Left hindlimb (tissue), 1 donor: ENCODE measurements around the gene GSDME.
"Not testable (repeated sequence)": the region's sequence is repeated elsewhere in the genome, so short reads cannot be mapped to it uniquely, and the experiment has no call there.

Experiments used
- DNase-seq: peaks from one replicate; pipeline ENCODE4 v3.0.0-alpha.2; 2018

Gene GSDME

DNA sequence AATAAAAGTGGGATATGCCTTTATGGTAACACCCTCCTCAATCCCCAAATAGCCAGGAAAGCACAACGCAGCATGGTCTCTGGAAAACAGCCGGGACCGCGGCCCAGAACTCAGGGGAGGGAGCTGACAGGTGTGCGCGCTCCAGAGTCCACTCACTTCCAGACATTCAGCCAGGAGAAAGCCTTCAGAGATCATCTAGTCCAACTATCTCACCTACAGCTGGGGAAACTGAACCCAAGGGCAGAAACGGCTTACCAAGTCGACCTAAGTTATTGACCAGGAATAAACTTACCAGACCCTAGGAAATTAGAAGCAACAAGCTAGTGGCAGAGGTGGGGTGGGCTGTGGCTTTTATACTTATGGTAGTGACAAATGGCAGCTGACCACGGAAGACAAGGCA lies 16.4 kb downstream of the GSDME start:
- DNase-seq, result no peak

DNA sequence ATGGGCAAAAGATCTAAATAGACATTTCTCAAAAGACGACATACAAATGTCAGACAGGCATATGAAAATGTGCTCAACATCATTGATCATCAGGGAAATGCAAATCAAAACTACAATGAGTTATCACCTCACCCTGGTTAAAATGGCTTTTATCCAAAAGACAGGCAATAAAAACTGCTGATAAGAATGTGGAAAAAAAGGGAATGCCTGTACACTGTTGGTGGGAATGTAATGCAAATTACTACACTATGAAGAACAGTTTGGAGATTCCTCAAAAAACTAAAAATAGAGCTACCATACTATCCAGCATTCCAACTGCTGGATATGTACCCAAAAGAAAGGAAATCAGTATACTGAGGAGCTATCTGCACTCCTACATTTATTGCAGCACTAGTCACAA lies 18.0 kb downstream of the GSDME start:
- no peak for DNase-seq

DNA sequence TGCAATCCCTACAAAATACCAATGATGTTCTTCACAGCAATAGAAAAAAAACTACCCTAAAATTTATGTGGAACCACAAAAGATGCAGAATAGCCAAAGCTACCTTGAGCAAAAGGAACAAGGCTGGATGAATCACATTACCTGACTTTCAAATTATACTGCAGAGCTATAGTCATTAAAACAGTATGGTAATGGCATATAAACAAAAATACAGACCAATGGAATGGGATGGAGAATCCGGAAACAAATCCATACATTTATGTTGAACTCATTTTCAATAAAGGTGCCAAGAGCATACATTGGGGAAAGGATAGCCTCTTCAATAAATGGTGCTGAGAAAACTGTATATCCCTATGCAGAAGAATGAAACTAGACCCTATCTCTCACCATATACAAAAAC lies 18.7 kb downstream of the GSDME start:
- DNase-seq, result no peak

DNA sequence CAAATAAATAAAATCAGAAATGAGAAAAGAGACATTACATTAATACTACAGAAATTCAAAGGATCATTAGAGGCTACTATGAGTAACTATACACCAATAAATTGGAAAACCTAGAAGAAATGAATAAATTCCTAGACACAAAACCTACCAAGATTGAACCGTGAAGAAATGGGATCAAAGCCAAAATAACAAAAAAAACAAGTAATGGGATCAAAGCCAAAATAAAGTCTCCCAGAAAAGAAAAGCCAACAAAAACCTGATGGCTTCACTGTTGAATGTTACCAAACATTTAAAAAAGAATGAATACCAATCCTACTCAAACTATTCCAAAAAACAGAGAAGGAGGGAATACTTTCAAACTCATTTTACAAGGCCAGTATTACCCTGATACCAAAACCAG lies 20.0 kb downstream of the GSDME start:
- DNase-seq, result no peak

DNA sequence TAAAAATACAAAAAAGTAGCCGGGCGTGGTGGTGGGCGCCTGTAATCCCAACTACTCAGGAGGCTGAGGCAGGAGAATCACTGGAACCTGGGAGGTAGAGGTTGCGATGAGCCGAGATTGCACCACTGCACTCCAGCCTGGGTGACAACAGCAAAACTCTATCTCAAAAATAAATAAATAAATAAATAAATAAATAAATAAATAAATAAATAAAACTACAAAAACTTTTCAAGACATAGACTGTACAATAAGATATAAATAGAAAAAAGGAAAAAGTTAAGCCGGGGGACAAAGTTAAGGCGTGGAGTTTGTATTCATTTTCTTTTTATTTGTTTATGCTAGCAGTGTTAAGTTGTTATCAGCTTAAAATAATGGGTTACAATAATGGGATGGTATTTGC lies 21.7 kb downstream of the GSDME start:
- DNase-seq, result not testable (repeated sequence)

DNA sequence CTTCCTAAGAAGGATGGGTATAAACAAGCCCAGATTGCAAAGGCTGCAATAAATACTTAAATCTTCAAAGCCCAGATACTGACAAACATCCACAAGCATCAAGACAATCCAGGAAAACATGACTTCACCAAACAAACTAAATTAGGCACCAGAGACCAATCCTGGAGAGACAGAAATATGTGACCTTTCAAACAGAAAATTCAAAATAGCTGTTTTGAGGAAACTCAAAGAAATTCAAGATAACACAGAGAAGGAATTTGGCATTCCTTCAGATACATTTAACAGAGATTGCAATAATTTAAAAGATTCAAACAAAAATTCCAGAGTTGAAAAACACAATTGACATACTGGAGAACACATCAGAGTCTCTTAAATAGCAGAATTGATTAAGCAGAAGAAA lies 23.0 kb downstream of the GSDME start:
- DNase-seq, result no peak

DNA sequence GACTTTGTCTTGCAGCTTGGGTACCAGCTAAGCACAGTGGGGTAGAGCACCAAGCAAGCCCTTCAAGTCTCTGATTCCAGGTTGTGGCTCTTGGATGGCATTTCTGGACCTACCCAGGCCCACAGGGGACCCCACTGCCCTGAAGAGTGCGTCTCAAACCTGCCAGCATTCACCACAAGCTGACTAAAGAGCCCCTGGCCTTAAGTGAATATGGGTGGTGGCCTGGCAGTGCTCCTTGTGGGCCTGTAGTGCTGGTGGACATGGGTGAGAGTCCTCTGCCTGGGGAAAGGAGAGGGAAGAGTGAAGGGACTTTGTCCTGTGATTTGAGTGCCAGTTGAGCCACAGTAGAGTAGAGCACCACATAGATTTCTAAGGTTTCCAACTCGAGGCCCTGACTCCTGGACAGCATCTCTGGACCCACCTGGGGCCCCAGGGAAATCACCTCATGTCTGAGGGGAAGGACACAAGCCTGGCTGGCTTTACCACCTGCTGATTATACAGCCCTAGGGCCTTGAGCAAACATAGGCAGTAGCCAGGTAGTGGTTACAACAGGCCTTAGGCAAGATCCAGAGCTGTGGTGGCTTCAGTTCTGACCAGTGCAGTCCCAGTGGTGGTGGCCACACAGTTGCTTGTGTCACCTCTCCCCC lies 23.7 kb downstream of the GSDME start:
- DNase-seq, result no peak

DNA sequence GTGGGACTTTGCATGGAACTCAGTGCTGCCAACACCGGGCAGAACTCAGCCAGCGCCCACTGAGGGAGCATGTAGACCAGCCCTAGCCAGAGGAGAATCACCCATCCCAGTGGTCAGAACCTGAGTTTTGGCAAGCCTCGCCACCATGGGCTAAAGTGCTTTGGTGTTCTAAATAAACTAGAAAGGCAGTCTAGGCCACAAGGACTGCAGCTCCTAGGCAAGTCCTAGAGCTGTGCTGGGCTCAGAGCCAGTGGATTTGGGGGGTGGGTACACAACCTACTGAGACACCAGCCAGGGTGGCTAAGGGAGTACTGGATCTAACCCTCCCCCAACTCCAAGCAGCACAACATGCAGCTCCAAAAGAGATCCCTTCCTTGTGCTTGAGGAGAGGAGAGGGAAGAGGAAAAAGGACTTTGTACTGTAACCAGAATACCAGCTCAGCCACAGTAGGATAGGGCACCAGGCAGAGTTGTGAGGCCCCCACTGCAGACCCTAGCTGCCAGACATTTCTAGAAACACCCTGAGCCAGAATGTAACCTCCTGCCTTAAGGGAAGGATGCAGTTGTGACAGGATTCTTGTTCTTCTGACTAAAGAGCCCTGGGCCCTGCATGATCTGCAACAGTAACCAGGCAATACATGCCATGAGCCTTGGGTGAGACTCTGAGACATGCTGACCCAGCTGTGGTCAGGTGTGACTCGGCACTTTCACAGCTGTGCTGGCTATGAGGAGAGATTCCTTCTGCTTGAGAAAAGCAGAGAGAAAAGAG lies 24.4 kb downstream of the GSDME start:
- DNase-seq, result no peak

DNA sequence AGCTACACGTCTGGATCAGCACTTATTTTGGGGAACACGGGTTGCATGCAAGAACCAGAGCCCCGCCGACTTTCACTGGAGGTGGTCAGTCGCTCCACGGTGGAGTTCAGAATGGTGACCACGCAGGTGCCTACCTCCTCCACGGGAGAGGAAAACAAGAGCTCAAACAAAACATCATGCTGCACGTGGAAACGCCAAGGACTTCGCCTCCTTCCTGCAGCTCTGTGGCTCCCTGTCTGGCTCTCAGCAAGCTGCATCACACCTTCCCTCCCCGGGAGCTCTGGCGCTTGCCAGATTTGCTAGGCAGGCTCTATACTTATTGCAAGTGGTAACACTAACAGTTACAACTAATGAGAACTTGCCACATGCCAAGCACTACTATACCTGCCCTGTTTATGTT lies 26.0 kb downstream of the GSDME start:
- no peak for DNase-seq

DNA sequence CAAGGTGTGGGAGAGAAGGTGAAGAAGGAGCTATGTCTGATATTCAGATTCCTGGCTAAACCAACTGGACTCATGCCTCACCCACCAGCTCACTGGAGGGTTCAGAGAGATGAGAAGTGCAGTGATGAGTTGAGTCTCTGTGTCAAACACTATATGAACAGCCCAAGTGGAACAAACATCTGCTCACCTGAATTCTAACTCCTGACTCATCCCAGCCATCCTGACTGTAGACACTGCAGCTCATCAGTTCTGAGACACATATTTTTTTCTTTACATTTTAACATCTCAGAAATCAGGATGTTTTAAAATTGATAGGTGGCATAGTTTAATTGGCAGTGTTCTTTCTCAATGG lies 27.3 kb downstream of the GSDME start:
- no peak for DNase-seq

DNA sequence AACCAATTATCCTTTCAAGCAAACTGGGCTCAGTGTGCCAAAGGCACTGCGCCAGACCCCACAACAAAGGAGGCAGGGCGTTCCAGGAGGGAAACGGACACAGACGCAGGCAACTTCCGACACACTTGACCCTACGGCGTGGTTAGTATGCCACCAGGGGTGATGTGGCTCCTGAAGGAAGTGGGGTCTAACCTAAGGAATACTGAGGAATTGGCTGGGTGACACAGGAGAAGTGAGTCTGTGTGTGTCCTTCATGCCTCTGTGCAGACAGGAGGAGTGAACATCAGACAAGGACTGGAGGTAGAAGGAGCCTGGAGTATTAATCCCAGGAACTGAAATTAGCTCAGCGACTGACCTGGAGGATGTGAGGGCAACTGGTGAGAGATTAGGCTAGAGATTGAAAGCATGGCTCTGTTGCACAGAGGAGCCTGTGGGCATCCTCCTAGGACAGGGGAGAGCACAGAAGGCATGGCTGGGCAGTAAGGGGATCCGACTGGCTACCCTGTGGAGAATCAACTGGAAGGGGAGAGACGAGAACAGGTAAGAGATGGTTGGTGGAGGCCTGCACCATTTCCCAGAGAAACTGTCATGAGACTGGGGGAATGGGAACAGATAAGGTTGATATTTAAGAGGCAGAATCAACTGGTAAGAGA lies 27.8 kb downstream of the GSDME start:
- no peak for DNase-seq

DNA sequence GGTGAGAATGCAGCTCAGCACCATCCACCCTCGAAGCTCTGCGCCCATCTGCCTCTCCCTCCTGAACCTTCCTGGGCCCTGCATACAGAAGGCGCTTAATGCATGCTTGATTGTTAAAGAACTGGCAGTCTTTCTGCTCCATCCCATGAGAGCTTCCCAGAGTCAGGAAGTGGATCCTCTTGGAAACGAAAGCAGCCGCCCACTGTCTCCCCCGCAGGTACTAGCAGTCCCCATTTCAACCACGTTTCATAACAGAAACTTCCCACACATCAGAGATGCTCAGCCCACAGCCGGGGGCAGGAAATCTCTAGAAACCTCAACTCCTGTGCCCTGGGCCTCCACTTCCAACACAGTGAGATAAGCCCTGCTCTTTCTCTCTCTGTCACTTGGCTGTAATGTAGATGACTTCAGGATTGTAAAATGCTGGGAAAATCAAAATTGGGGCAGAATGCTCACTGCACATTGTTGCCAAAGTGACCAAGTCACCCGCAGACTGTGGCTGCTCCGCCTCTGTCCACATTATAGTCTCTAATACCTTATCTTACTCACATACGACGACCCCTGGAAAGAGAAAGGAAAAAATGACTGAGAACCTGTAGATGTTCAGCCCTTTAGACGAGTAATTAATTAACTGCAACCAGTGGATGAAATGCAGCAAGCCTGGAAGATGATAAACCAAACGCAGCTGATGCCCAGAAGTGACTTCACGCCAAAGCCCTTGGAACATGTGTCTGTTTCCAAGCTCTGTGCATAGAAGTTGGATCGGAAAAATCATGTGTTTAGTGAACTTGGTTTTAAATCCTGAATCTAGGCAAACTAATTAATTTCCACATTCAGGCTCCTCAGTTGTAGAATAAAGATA lies 28.5 kb downstream of the GSDME start:
- DNase-seq, result no peak

DNA sequence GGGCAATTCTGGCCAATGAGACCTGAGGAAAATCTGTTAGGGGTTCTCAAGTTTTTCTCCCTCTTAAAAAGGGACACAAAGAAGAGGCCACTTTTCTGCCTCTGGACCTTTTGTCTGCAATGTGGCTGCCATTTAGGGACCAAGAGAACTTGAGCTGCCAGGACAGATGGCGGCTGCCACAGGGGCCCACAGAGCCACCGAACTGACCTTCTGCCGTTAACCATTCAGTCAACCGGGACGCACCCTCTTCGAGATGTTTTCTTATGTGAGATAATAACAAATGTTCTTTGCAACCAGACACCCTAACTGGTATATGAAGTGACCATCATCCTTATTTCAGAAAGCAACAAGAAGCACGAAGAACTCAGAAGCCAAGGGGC lies 29.2 kb downstream of the GSDME start:
- no peak for DNase-seq

DNA sequence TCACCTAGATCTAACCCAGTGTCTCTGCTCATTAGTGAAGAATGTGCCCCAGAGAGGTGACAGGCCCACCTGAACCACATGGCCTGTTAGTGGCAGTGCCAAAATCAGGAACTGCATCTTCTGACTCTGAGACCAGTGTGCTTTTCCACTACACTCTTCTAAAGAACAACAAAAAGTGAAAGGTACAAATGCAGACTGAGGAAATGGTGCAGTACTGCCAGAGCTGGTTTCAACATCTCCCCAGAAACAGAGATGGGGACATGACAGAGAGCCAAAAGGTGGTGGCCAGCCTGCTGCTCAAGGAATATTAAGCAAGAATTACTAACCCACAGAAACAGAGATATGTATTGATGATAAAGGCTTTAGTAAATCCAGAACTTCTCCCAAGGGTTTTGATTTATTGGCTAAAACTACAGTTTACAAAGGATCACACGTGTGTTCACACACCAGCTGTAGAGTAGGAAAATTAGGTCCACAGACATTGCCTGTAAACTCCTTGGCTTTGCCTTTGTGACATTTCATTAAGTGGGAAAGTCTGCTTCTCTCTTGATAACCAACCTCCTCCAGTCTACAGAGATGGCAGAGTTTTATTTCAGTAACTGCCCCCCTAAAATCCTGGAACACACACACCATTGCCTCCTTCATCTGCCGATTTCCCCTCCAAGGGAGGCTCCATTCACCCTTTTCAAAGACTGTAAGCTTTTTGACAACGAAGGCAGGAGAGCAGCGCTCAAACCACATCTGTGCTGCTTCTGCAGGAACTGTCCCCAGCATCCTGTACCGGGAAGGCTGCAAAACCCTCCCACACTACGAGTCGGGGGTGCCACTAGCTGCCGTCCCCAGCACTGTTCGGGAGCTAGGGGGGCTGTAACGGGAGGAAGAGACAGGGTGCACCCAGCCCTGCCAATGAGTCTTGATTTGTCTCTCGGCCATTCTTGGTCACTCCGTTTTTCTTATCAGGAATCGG lies 29.8 kb downstream of the GSDME start:
- no peak for DNase-seq

DNA sequence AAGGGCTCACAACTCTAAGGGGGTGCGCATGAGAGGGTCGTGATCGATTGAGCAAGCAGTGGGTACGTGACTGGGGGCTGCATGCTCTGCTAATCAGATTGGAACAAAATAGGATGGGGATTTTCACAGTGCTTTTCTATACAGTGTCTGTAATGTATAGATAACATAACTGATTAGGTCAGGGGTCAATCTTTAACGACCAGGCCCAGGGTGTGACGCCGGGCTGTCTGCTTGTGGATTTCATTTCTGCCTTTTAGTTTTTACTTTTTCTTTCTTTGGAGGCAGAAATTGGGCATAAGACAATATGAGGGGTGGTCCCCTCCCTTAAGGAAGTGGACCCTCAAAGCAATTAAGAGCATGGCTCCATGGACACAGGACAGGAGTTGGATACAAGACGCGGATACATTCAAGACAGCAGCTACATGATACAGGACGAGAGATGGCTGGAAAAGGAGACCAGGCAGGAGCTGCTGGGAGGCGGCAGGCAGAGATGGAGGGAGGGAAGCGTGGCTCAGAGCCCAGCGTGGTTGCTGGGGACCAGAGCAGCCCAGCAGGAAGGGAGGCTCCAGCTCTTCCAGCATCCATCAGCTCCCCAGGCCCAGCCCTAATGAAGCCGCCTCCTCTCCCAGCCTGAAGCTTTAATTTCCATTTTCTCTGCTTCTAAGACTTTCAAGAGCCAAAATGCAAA lies 31.6 kb downstream of the GSDME start:
- no peak for DNase-seq

DNA sequence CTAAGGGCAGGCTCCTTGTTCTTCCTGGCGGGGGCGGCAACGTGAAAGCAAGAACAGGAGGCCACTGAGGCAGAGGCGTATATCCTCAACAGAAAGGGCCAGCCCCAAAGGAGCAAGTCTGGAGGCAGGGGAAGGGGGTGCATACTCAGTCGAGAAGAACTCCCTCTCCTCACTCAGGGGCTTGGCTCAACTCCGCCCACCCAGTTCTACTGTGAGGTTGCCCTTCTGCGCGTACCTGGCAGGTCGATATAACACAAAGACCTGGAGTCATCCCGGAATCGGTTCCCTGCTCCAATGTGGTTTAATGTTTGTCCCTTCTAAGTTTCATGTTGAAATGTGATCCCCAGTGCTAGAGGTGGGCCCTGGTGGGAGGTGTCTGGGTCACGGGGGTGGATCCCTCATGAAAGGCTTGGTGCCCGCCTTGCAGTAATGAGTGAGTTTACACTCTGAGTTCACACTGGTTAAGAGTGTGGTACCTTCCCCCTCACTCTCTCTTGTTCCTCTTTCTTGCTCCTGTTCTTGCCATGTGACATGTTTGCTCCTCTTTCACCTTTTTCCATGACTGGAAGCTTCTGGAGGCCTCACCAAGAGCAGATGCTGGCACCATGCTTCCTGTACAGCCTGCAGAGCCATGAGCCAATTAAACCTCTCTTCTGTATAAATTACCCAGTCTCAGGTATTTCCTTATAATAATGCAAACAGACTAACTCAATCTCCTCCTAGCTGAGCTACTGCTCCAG lies 32.6 kb downstream of the GSDME start:
- no peak for DNase-seq

DNA sequence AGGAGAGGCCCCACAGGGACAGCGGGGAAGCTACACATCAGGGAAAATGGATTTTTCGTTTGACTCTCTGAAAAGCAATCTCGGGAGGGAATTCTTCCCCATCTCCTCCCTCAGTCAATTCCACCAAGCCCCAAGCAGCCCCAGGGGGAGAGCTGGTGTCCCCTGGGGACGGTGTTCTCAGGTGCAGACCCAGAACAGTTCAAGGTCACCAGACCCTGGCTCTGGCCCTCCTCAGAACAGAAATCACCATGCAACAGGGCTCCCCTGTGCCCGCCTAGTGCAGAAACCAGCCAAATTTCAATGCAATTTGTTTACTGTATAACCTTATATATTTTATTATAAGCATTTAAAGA lies 34.1 kb downstream of the GSDME start:
- no peak for DNase-seq

DNA sequence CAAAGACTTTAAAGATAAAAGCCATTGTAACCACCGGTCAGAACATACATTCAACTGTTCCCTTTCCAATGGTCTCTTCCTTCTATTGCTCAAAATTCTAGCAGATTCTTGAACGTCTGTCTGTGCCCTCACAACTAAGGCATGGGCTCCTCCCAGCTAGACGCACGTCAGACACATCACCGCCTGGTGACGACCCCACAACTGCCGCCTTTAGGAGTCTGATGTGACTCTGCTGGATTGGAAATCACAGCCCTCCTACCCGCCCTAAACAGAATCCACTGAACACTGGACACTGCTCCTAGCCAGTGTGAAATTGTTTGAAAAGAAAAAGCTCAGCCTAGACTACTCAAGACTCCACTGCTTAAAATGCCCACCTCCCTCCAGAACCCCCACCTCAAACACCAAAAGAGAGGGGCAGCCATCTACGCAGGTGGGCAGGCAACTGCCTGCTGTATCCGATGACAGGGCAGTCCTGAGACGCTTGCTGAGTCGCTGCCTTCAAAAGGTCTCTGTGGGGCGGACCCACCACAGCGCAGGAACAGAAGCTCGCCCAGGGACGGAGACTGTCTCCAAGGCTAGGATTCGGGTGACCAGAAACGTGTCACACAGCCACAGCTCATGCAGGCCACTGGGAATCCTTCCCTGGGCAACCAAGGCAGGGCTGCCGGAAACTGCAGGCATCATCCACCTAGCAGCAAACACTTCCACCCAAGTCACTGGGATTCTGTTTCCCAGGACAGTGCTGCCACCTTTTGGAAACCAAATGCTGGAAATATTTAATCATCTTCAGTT lies 34.7 kb downstream of the GSDME start:
- DNase-seq, result no peak

DNA sequence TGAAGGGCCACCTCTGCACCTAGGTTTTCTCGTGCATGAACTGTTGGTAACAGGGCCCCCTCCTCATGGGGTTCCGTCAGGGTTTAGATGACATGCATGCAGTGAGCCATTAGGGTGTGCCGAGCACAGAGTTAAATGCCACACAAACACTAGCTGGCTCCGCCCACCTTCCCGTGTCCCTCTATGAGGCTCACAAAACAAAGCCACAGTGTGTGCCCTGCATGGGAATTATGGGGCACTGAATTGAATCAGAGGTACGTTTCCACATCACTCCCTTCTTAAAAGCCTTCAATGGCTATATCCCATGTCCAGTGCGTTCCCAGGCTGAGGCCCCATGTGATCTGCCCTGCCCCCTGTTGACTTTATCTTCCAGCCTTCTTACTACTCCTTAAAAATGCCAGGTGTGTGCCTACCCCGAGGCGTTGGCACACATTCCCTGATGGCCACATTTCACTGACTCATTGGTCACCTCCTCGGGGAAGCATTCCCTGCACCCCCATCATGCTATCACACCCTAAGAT lies 35.7 kb downstream of the GSDME start:
- no peak for DNase-seq

DNA sequence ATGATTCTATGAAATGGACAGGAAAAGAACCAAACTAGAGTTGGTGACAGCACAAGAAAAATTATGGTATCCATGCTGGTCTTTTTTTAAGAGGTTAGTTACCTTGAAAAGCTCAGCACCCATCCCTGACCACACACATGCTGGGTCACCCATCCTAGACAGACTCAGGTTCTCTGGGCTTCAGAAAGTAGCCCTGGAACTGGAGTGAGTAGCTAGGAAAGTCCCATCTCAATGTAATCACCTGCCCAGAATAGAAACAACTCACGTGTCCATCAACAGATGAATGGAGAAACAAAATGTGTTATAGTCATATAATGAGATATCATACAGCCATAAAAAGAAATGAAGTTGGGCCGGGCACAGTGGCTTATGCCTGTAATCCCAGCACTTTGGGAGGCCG lies 37.0 kb downstream of the GSDME start:
- no peak for DNase-seq
